OCI-LY3 (cell line): ENCODE measurements around the gene MED27.

Experiments
- CTCF ChIP-seq: fragments of 200-600, 300-600 bp; sonication (generic); IDR thresholded peaks from 2 replicates; pipeline ENCODE4 v1.5.1; 2014; ENCODE audit warnings: antibody characterized with exemption, low read length, low read depth
- EZH2phosphoT487 ChIP-seq: fragments of 200-600 bp; shearing (Covaris generic); IDR thresholded peaks from 2 replicates; pipeline ENCODE4 v1.6.1; 2018; ENCODE audit warnings: antibody characterized with exemption, mixed run types, low read depth

DNA sequence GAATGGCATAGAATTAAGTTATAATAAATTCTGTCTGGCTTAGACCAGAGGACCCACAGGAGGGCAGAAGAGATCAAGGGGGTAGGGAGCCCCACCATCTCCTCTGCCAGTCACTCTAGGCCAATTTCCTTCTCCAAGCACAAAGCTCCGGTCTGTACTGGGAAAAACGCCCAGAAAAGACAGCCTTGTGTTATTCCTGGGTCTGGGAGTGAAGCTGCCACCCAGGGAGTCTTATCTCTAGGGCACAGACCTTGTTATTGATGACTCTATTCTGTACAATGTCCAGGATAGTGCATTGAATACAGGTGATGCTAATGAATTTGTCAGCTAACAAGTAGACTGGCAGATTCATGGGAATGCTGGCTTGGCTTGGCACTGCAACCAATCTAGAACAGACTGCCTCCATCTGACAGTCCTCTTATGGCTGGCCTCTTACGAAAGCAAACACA lies 60.7 kb downstream of the MED27 start:
- no peak for TF ChIP-seq CTCF
- no peak for TF ChIP-seq EZH2phosphoT487
